DOHH2 (cell line): ENCODE results near the gene CNST.

Source experiments
- H3F3A ChIP-seq: fragments of 200-600 bp; sonication (generic), shearing (Covaris generic); 2 replicates; pipeline ENCODE4 v1.6.0; 2016; ENCODE audit warnings: antibody characterized with exemption, mild to moderate bottlenecking; ENCODE audit not compliant: control insufficient read depth, insufficient read depth
- H3K27ac ChIP-seq: fragments of 200-600 bp; sonication (generic); 2 replicates; pipeline ENCODE4 v1.5.1; 2014; ENCODE audit warnings: low read depth, mild to moderate bottlenecking, low read length, moderate library complexity
- H3K27me3 ChIP-seq: fragments of 200-600 bp; sonication (generic); 2 replicates; pipeline ENCODE4 v1.6.1; 2014; ENCODE audit warnings: mild to moderate bottlenecking, low read length, mixed read lengths; ENCODE audit not compliant: control insufficient read depth
- H3K36me3 ChIP-seq: fragments of 200-600 bp; sonication (generic); 2 replicates; pipeline ENCODE4 v1.6.1; 2014; ENCODE audit warnings: mild to moderate bottlenecking, low read length, moderate library complexity, mixed read lengths; ENCODE audit not compliant: control insufficient read depth
- H3K4me1 ChIP-seq: fragments of 200-600 bp; sonication (generic); 2 replicates; pipeline ENCODE4 v1.6.1; 2014; ENCODE audit warnings: mild to moderate bottlenecking, low read length, mixed read lengths; ENCODE audit not compliant: control insufficient read depth
- H3K4me2 ChIP-seq: fragments of 200-600 bp; sonication (generic); 2 replicates; pipeline ENCODE4 v1.6.0; 2014; ENCODE audit warnings: mild to moderate bottlenecking, low read length, moderate library complexity
- H3K4me3 ChIP-seq: fragments of 200-600 bp; sonication (generic); 2 replicates; pipeline ENCODE4 v1.5.1; 2014; ENCODE audit warnings: mild to moderate bottlenecking, low read length, mixed read lengths
- H3K79me2 ChIP-seq: fragments of 200-600 bp; sonication (generic); 2 replicates; pipeline ENCODE4 v1.6.1; 2014; ENCODE audit warnings: mild to moderate bottlenecking, low read length, mixed read lengths; ENCODE audit not compliant: control insufficient read depth
- H3K9me2 ChIP-seq: fragments of 200-600 bp; sonication (generic); replicated peaks from 2 replicates; pipeline ENCODE4 v1.6.1; 2014; ENCODE audit warnings: mild to moderate bottlenecking, low read length, mixed read lengths; ENCODE audit not compliant: control insufficient read depth
- H3K9me3 ChIP-seq: fragments of 200-600 bp; sonication (generic); 2 replicates; pipeline ENCODE4 v1.6.1; 2014; ENCODE audit warnings: antibody characterized with exemption, low read length, mixed read lengths; ENCODE audit not compliant: control insufficient read depth, insufficient read depth
- H4K20me1 ChIP-seq: fragments of 200-600 bp; sonication (generic); 2 replicates; pipeline ENCODE4 v1.6.0; 2014; ENCODE audit warnings: low read depth, mild to moderate bottlenecking, antibody characterized with exemption, low read length, moderate library complexity; ENCODE audit not compliant: control insufficient read depth, insufficient read depth
- CTCF ChIP-seq: fragments of 200-600 bp; sonication (generic); IDR thresholded peaks from one replicate; pipeline ENCODE4 v1.5.1; 2014; ENCODE audit warnings: antibody characterized with exemption, mild to moderate bottlenecking, low read depth, low read length; ENCODE audit not compliant: poor library complexity, severe bottlenecking
- EZH2phosphoT487 ChIP-seq: fragments of 200-600 bp; sonication (generic); IDR thresholded peaks from 2 replicates; pipeline ENCODE4 v1.6.1; 2017; ENCODE audit warnings: borderline replicate concordance, mild to moderate bottlenecking, antibody characterized with exemption, low read length, moderate library complexity, mixed read lengths

CNST gene

GRCh38 chr1:246680190-246680589, 113.9 kb downstream of the CNST start:
- H3F3A ChIP-seq = peaks cover 16% of the 10 kb centered on the region
- no peaks in the 10 kb centered on the region for H3K27me3 ChIP-seq
- H3K4me2 ChIP-seq = peak overlapping the region; percentile 87; the same call in 1 of the 2 replicates
- no peaks in the 10 kb centered on the region for H3K9me3 ChIP-seq
- H3K4me3 ChIP-seq = no peak overlapping the region
- H3K36me3 ChIP-seq = no peaks in the 10 kb centered on the region
- no peaks in the 10 kb centered on the region for H3K79me2 ChIP-seq
- H3K4me1 ChIP-seq = peaks cover 38% of the 10 kb centered on the region
- H3K27ac ChIP-seq = no peak overlapping the region
- no peak for TF ChIP-seq CTCF
- no peak for TF ChIP-seq EZH2phosphoT487
- no peaks in the 10 kb centered on the region for H3K9me2 ChIP-seq
- H4K20me1 ChIP-seq = no peaks in the 10 kb centered on the region

- peaks cover 16% of the 10 kb centered on the region for H3F3A ChIP-seq
- no peaks in the 10 kb centered on the region for H3K9me3 ChIP-seq
- no peaks in the 10 kb centered on the region for H3K9me2 ChIP-seq
- H4K20me1 ChIP-seq = no peaks in the 10 kb centered on the region
- peak overlapping the region; percentile 87 for H3K4me2 ChIP-seq
- H3K4me3 ChIP-seq = peak overlapping the region; percentile 68
- TF ChIP-seq CTCF = no peak
- no peak for TF ChIP-seq EZH2phosphoT487
- H3K79me2 ChIP-seq = no peaks in the 10 kb centered on the region
- H3K36me3 ChIP-seq = no peaks in the 10 kb centered on the region
- H3K4me1 ChIP-seq = peaks cover 38% of the 10 kb centered on the region
- H3K27me3 ChIP-seq = no peaks in the 10 kb centered on the region
- peak overlapping the region; percentile 68 for H3K27ac ChIP-seq
Measured at GRCh38 chr1:246680696-246681130, 114.5 kb downstream of the CNST start.

- Histone ChIP-seq H3K79me2 (no peaks in the 10 kb centered on the region), H3F3A (peaks cover 16% of the 10 kb centered on the region), H3K9me2 (no peaks in the 10 kb centered on the region), H3K4me1 (peaks cover 38% of the 10 kb centered on the region), H3K9me3 (no peaks in the 10 kb centered on the region), H3K4me3 (peak overlapping the region; percentile 68), H3K4me2 (peak overlapping the region; percentile 87), H3K36me3 (no peaks in the 10 kb centered on the region), H4K20me1 (no peaks in the 10 kb centered on the region), H3K27me3 (no peaks in the 10 kb centered on the region), H3K27ac (peak overlapping the region; percentile 68)
- TF ChIP-seq CTCF (no peak), EZH2phosphoT487 (no peak)
Measured at GRCh38 chr1:246681900-246682895, 115.9 kb downstream of the CNST start.
